ENCODE measurements around the gene PGLYRP2.

The PGLYRP2 gene

DNA sequence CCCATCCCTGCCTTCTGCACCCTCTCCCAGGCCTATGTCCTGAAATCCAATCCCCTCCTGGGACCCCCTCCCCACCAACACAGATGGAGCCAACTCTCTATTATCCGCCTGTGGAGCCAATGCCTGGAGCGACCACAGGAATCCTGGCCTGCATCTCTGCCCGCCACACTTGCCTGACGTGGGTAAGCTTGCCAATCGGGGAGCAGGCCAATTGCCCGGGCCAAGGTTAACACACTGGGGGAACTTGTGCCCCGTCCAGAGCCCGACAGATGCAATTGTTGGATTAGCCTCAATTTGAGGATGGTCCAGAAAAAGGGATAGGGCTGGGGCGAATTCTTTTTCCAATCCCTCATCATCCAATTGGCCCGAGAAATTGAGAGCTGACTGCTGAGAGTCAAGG lies 35.5 kb downstream of the PGLYRP2 start:
- Histone ChIP-seq H3K4me1 (ENCODE audit: insufficient read depth, low read length) (peaks cover 6% of the 10 kb centered on the region; the same call in 1 of the 2 replicates), H3K9me3 (ENCODE audit: control insufficient read depth, insufficient read depth, low read length) (no peaks in the 10 kb centered on the region)

DNA sequence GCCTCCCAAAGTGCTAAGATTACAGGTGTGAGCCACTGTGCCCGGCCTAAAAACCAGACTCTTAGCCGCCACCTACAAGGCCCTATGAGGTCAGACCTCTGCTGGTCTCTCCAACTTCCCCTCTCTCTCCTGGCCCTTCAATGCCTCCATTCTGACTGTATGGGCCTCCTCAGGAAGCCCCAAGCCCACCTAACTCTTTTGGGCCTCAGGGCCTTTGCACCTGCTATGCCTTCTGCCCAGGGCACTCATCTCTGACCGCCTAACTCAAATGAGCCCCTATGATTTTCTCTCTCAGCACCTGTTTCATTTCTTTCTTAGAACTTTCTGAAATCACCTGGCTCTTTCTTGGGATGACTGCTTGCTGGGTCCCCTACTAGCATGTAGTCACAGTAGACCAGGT lies 36.0 kb downstream of the PGLYRP2 start:
- H3K4me1 ChIP-seq (ENCODE audit: insufficient read depth, low read length): peaks cover 1% of the 10 kb centered on the region; the same call in 1 of the 2 replicates

More for the DNA sequence above, 35.5 kb downstream of the PGLYRP2 start:
- Histone ChIP-seq H3K9ac (ENCODE audit: low read depth, low read length) (no peak overlapping the region), H3K36me3 (ENCODE audit: insufficient read depth, low read length) (no peaks in the 10 kb centered on the region)

GRCh38 chr19:15442142-15442920 lies 37.0 kb downstream of the PGLYRP2 start:
- no peaks in the 10 kb centered on the region for H3K36me3 ChIP-seq (ENCODE audit: insufficient read depth, low read length)
- no peak overlapping the region for H3K9ac ChIP-seq (ENCODE audit: low read depth, low read length)
- H3K9me3 ChIP-seq (ENCODE audit: control insufficient read depth, insufficient read depth, low read length): no peaks in the 10 kb centered on the region
- no peaks in the 10 kb centered on the region for H3K4me1 ChIP-seq (ENCODE audit: insufficient read depth, low read length)

More for the DNA sequence above, 36.0 kb downstream of the PGLYRP2 start:
- H3K9me3 ChIP-seq (ENCODE audit: control insufficient read depth, insufficient read depth, low read length): no peaks in the 10 kb centered on the region
- H3K36me3 ChIP-seq (ENCODE audit: insufficient read depth, low read length): no peaks in the 10 kb centered on the region
- H3K9ac ChIP-seq (ENCODE audit: low read depth, low read length): no peak overlapping the region

DNA sequence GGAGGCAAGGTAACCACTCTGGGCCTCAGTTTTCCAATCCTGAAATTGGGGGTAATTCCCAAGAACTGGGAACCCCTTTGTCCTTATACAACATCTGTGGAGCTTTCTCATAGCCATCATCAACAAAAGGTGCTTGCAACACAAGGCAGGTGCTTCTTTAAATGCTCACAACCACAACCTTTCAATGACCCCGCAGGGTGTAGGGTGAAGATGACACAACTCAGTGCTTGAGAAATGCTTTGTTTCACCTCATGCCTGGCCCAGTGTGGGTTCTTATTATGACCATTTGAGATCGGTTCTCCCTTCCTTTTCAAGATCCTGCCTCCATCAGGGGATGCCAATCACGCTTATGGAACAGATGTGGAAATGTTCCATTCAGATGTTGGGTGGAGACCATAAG lies 38.0 kb downstream of the PGLYRP2 start:
- no peaks in the 10 kb centered on the region for H3K9me3 ChIP-seq (ENCODE audit: control insufficient read depth, insufficient read depth, low read length)
- no peaks in the 10 kb centered on the region for H3K36me3 ChIP-seq (ENCODE audit: insufficient read depth, low read length)
- no peak overlapping the region for H3K9ac ChIP-seq (ENCODE audit: low read depth, low read length)
- peaks cover under 1% of the 10 kb centered on the region; the same call in 1 of the 2 replicates for H3K4me1 ChIP-seq (ENCODE audit: insufficient read depth, low read length)

GRCh38 chr19:15439821-15440641 lies 39.3 kb downstream of the PGLYRP2 start:
- H3K4me1 ChIP-seq (ENCODE audit: insufficient read depth, low read length): peaks cover 4% of the 10 kb centered on the region; the same call in 1 of the 2 replicates
- H3K9me3 ChIP-seq (ENCODE audit: control insufficient read depth, insufficient read depth, low read length): no peaks in the 10 kb centered on the region
- H3K9ac ChIP-seq (ENCODE audit: low read depth, low read length): no peak overlapping the region

DNA sequence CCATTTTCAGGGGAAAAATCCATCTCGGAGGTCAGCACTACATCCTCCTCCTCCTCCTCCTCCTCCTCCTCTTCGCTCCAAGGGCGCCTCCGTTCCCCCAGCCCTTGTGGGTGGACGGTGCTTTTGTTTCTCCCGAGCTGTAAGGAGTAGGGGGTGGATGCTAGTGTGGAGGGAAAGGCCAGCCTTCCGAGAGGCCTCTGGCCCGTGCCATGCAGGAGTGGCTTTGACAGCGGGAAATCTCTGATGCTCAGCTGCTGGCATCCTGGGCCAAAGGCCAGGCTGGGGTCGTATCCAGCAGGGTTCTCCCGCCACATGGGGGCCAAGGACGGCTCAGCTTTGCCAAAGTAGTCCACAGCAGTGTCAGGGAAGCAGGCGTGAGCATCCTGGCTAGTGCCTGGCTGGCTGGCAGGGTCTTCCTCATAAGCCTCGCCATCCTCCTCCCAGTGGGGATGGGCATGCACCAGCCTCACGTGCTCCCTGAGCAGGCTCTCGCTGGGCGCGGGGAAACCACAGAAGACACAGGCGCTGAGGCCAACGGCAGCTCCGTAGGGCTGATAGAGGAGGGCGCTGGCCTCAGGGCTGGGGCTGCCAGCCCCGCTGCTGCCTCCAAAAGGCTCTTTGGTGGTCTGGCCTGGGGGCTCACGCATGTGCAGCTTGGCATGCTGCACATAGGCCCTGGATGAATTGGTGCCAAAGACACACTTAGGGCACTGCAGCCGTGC lies 40.1 kb downstream of the PGLYRP2 start:
- Histone ChIP-seq H3K36me3 (ENCODE audit: insufficient read depth, low read length) (no peaks in the 10 kb centered on the region), H3K9ac (ENCODE audit: low read depth, low read length) (no peak overlapping the region), H3K4me1 (ENCODE audit: insufficient read depth, low read length) (peaks cover 4% of the 10 kb centered on the region; the same call in 1 of the 2 replicates), H3K9me3 (ENCODE audit: control insufficient read depth, insufficient read depth, low read length) (no peaks in the 10 kb centered on the region)

More at GRCh38 chr19:15439821-15440641, 39.3 kb downstream of the PGLYRP2 start:
- H3K36me3 ChIP-seq (ENCODE audit: insufficient read depth, low read length): no peaks in the 10 kb centered on the region

- Histone ChIP-seq H3K9ac (ENCODE audit: low read depth, low read length) (no peak overlapping the region), H3K36me3 (ENCODE audit: insufficient read depth, low read length) (no peaks in the 10 kb centered on the region), H3K4me1 (ENCODE audit: insufficient read depth, low read length) (peaks cover 5% of the 10 kb centered on the region; the same call in 1 of the 2 replicates), H3K9me3 (ENCODE audit: control insufficient read depth, insufficient read depth, low read length) (no peaks in the 10 kb centered on the region)
Observed at GRCh38 chr19:15438577-15438976, 40.7 kb downstream of the PGLYRP2 start.

- Histone ChIP-seq H3K9me3 (ENCODE audit: control insufficient read depth, insufficient read depth, low read length) (no peaks in the 10 kb centered on the region), H3K4me1 (ENCODE audit: insufficient read depth, low read length) (peaks cover 8% of the 10 kb centered on the region; the same call in 1 of the 2 replicates), H3K9ac (ENCODE audit: low read depth, low read length) (no peak overlapping the region), H3K36me3 (ENCODE audit: insufficient read depth, low read length) (no peaks in the 10 kb centered on the region)
Observed at GRCh38 chr19:15438124-15438496, 41.2 kb downstream of the PGLYRP2 start.

- H3K4me1 ChIP-seq (ENCODE audit: insufficient read depth, low read length): peaks cover 8% of the 10 kb centered on the region; the same call in 1 of the 2 replicates
- no peaks in the 10 kb centered on the region for H3K36me3 ChIP-seq (ENCODE audit: insufficient read depth, low read length)
- no peaks in the 10 kb centered on the region for H3K9me3 ChIP-seq (ENCODE audit: control insufficient read depth, insufficient read depth, low read length)
- H3K9ac ChIP-seq (ENCODE audit: low read depth, low read length): no peak overlapping the region
Observed at GRCh38 chr19:15437355-15438123, 41.8 kb downstream of the PGLYRP2 start.

DNA sequence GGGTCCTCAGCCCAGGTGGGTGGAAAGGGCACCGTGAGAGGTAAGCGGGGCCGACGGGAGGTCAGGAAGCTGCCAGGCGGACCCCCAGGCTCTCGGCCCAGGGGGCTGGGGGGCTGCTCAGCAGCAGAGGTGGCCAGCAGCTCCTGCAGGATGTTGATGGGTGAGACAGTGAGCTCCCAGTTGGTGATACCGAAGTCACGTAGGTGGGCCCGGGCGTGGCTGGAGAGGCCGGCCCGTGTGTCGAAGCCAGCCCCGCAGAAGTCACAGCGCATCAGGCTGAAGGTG lies 42.5 kb downstream of the PGLYRP2 start:
- H3K4me1 ChIP-seq (ENCODE audit: insufficient read depth, low read length): peaks cover 8% of the 10 kb centered on the region; the same call in 1 of the 2 replicates
- H3K36me3 ChIP-seq (ENCODE audit: insufficient read depth, low read length): no peaks in the 10 kb centered on the region
- H3K9me3 ChIP-seq (ENCODE audit: control insufficient read depth, insufficient read depth, low read length): no peaks in the 10 kb centered on the region
- no peak overlapping the region; the same call in 1 of the 2 replicates for H3K9ac ChIP-seq (ENCODE audit: low read depth, low read length)

- Histone ChIP-seq H3K4me1 (ENCODE audit: insufficient read depth, low read length) (peaks cover 13% of the 10 kb centered on the region; the same call in 1 of the 2 replicates), H3K9me3 (ENCODE audit: control insufficient read depth, insufficient read depth, low read length) (no peaks in the 10 kb centered on the region), H3K9ac (ENCODE audit: low read depth, low read length) (no peak overlapping the region; the same call in 1 of the 2 replicates), H3K36me3 (ENCODE audit: insufficient read depth, low read length) (no peaks in the 10 kb centered on the region)
Observed at GRCh38 chr19:15436012-15436825, 43.1 kb downstream of the PGLYRP2 start.

DNA sequence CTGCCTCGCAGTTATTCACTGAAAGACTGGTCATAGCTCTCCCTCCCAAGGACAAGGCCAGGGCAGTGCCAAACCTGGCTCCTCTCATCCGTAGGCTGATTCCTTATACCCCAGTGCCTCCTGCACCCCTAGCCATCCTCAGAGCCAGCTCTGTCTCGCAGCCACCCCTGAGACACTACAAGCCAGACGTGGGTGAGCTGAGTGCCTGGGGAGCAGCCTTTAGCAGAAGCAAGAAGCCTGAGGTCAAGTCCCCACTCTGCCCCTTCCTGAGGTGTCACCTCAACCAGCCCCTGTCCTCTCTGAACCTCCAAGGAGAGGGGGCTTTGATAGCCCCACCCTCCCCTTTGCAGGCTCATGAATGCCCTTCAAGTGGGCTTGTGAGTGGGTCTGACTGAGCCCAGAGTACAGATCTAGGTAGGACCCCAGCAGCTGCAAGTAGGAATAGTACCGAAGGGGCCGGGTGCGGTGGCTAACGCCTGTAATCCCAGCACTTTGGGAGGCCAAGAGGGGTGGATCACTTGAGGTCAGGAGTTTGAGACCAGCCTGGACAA lies 45.7 kb downstream of the PGLYRP2 start:
- H3K36me3 ChIP-seq (ENCODE audit: insufficient read depth, low read length): no peaks in the 10 kb centered on the region
- no peaks in the 10 kb centered on the region for H3K9me3 ChIP-seq (ENCODE audit: control insufficient read depth, insufficient read depth, low read length)
- peaks cover 14% of the 10 kb centered on the region; the same call in 1 of the 2 replicates for H3K4me1 ChIP-seq (ENCODE audit: insufficient read depth, low read length)
- H3K9ac ChIP-seq (ENCODE audit: low read depth, low read length): peak overlapping the region; percentile 82
